Stimulated activated CD8-positive, alpha-beta memory T cell treated with anti-CD3 and anti-CD28 coated beads, Interleukin-7, amount 100 ng/mL, for 24 hours (primary cell): ENCODE measurements around the gene CLSTN2.

Experiments used
- DNase-seq: peaks from one replicate; pipeline ENCODE4 v3.0.0-alpha.2; 2020; ENCODE audit warnings: low read depth

The CLSTN2 gene

DNA sequence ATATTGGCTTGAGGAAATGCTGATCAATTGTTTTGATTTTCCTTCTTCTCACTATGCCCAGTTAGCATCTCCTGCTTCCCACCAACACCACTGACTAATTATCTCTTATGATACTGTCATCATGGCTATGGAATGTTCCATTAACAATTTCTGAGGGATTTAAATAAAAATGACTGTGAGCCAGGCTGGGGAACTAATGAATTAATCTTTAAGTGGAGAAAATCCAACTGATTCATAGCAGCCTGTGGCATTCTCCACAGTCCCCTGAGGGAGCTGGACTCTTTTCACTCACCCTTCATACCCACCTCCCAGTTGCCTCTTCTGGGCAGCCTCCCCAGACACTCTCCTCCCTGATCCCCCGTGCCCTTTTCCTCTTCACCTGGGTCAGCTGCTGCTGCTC is 353.6 kb downstream of the CLSTN2 start:
- no peak for DNase-seq

DNA sequence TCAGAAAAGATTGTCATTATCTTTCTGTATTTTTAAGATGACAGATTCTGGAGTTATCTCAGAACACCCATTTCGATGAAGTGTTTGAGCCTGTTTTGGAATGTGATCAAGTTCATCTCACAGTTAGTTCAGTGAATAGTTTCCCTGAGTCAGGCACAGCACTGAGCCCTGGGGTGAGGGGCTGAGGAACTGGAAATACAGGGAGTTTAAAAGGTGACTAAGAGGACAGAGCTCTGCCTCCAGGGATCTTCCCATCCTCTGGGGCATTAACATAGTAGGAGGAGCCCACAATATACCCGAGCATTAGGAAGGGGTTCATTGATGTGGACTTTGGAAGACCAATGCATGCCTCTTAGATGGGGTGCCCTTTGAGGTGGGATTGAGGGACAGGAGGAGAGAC is 355.1 kb downstream of the CLSTN2 start:
- DNase-seq: no peak

DNA sequence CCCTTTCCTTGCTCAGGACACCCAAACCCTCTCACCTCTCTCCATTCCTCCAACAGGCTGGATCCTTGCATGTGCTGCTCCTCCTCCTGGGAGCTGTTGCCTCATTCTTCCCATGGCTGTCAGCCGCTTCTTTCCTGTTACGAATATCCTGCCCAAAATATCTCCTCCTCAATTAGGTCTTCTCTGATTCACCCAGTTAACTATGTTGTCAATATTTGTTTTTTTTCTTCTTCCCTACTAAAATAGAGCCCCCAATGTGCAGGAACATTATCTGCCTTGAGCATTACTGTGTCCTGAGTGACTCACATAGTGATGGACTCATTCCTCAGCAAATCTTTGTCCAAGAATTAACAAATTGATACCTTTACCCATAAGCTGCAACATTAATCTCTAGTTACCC is 357.2 kb downstream of the CLSTN2 start:
- DNase-seq: no peak

DNA sequence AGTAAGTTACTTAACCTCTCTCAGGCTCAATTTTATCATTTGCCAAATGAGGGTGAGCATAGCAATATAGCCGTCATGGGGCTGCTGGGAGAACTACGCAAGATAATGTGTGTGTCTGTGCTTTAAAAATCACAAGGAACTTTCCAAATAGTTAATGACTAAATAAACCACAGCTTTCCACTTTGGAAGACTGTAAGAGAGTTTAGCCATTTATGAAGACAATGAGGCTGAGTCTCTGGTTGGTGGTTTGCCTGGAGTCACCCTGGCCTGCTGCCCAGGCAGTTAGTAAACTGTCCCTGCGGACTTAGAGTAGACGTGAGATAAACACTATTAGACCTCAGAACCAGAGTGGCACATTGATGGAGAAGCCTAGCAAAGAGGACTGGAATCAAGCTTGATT is 357.7 kb downstream of the CLSTN2 start:
- no peak for DNase-seq

DNA sequence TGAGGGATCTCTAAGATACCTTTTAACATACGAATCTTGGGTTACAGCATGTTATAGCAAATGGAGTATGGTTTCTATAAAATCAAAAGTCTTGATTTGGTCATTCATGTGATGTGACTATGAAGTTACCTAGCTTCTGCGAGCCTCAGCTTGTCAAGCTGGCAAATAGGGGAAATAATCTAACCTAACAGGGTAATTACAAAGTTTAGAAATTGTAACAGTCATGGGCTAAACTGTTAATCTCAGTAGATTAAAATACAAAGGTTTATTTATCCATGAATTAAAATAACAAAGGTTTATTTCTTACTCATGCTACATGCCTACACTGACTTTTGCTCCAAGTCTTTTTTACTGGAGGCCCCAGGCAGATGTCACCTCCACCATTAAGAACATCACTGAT is 359.1 kb downstream of the CLSTN2 start:
- no peak for DNase-seq

DNA sequence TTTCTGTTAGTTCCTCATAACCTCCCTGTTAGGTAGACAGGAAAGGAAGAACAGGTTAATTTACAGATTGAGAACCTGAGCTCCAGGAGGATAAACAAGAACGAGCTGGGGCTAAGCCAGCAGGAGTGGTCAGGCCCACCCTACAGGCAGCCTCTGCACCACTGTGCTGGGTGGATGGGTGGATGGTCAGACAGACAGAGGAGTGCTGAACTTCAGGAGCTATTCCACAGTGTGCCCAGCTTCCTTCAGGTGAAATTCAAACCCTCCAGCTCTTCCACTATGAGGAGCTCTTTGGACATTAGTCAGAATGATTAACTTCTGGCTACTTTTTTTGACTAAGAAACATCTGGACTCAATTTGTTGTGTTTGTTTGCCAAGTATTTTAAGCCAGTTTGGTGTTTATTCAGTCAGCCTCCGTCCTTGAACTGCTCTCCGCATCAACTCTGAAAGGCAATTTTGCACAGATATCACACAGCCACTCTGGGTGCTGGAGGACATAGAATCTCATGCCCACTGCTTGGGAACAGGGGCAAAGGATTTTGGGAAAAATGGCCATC is 361.9 kb downstream of the CLSTN2 start:
- no peak for DNase-seq

DNA sequence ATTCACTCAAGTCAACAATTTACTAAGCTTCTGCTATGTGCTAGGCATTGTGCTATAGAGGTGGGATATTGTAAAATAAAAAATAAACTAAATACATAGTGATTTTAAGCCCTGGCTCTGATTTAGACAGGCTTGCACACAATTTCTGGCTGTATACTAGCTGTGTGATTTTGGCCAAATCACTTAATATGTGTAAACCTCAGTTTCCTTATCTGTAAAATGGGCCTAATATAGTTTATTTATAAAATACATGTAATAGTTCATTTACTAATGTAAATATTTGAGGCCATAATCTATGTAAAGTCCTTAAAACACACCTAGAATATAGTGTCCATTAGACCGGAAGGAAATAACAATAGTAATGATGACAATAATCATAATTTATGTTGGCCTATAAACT is 363.1 kb downstream of the CLSTN2 start:
- DNase-seq: no peak

- DNase-seq: no peak
These were observed 363.6 kb downstream of the CLSTN2 start for GRCh38 chr3:140298569-140299070.

DNA sequence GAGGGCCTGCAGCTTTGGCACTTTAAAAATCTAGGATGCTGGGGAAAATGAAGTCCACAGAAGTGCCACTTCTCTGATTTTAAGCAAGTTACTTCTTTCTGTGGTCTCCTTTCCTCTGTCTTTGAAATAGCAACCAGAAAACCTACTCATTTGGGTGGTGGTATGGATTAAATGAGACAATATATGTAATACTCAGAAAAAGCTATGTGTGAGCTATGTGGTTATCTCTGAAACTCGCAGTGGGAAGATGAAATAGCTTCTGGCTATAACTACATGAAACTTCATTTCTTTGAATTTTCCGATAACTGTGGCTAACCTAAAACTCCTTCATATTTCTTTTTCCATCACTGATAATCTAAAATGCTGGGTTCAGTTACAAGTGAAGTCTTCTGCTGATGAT is 368.9 kb downstream of the CLSTN2 start:
- DNase-seq: no peak

- DNase-seq: no peak
These were observed 373.6 kb downstream of the CLSTN2 start for GRCh38 chr3:140308535-140308934.

DNA sequence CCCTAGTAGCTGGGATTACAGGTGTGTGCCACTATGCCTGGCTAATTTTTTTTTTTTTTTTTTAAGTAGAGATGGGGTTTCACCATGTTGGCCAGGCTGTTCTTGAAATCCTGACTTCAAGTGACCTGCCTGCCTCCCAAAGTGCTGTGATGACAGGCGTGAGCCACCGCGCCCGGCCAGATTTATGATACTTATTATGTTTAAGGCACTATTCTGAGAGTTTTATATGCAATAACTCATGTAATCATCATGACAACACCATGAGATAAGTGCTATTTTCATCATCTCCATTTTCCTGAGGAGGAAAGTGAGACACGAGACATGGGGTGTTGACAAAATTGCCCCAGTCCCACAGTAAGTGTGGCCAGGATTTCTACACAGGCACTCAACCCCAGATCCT is 376.4 kb downstream of the CLSTN2 start:
- DNase-seq: no peak

DNA sequence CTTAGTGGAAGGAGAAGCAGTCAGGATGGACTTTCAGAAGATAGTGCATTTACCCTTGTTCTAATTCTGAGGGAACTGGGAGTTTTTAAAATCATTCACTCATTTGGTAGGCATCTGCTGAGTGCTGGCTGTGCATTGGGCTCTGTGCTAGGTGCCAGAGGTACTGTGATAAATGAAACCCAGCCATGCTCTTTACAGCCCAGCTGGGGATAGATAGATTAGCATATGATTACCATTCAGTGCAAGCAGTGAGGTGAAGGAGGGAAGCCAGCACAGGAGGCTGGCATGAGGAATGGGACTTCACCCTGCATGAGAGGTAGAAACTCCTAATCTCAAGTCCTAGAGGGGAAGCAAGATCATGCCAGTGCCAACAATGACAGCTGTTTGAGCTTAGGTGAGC is 381.0 kb downstream of the CLSTN2 start:
- no peak for DNase-seq

- DNase-seq: no peak
These were observed 381.5 kb downstream of the CLSTN2 start for GRCh38 chr3:140316466-140316865.

- no peak for DNase-seq
These were observed 381.9 kb downstream of the CLSTN2 start for GRCh38 chr3:140316868-140317400.

DNA sequence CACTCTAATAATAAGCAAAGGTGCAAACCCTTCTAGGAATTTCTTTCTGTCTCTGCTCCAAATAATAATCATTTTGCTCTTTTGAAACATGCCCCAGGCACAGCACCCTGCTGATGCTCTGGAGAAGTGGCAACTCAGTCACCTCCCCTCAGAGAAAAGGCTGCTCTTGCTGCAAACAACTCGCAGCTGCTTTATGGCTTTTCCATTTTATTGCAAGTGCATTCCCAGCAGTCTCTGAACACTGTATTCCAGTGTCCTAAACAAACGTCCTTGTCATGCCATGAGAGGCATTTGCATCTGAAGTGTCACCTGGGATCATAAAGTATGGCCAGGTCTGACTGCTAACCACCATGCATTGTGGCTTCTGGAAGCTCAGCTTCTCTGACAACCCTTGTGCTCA is 384.8 kb downstream of the CLSTN2 start:
- DNase-seq: no peak

DNA sequence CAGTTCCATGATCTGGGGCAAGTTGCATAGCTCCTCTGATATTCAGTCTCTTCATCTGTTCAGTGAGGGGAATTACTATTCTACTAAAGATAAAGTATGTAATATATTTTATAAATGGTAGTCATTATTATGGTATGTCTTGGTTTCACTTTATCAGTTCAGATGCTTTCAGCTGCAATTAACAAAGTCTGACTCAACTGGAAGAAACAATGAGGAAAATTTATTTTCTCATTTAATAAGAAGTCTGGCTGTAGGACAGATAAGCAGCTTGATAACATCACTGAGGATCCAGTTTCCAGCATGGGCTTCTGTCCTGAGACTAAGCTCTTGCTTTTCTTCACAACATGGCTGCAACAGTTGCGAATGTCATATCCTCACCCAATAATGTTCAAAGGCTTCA is 388.6 kb downstream of the CLSTN2 start:
- DNase-seq: no peak

- no peak for DNase-seq
These were observed 397.1 kb downstream of the CLSTN2 start for GRCh38 chr3:140332131-140332530.

DNA sequence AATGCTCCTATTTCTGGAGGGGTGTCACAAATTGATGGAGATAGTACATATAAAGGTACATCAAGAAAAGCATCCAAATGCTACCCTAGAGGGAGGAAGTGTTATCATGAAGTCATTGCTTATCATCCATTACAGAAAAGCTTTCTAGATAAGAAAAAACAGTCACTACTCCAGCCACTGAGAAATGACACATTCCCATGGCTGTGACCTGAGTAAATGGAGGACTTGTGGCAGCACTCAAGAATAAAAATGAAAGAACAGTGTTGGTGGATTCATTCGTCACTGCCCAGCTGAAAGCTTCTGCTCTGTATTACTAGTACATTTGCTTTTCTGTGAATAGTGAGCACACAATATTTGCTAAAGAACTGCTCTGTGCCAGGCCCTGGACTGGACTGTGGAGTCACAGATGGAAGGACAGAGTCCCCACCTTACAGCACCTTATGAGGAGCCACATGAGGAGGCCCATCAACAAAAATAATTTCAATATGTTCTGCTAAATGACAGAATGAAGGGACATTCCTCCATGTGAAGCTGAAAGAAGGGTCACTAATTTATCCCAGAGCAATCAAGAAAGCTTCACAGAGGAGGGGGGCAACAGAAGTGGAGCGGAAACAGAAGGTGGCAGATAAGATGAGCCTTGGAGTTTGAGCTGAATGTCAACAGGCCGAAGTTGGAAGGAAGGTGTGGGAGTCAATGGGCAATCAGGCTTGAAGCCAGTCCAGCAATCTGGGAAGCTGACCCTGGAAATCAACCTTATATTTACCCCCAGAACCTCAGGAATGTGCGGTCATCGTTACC is 399.3 kb downstream of the CLSTN2 start:
- DNase-seq: no peak

DNA sequence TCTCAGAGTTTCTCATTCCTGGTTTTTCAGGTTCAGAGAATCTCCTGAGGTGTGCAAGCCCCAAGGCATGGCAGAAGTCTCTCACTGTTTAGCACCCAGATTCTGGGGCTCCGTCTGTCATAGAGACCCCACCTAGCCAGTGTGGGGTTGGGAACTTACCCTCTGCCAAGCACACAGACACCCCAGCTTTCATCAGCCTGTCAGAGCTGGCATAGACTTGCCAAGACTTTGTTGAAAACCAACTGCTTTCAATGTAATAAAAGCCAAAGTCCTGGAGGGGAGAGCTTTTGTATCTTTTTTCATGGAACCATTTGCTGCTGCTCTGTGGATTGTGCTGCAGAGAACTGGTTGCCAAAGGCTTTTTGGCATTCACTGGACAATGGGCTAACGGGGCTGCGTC is 401.5 kb downstream of the CLSTN2 start:
- DNase-seq: no peak

DNA sequence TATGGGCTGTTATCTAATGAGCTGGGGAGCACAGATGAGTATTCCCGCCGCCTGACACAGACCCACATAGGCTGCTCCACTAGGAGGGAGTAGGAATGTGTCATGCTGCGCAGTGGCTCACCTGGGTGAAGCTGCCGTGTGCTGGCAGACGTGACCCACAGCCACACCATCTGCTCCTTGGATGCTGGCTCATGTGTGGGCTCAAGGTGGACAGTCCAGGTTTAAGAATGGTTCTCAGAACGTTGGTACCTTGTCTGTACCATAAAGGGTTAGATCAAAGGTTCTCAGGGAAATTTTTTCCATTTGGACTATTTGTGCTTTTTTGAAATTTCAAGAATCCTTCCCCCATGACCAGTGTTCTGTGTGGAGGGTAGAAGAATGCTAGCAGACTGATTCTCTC is 403.9 kb downstream of the CLSTN2 start:
- DNase-seq: no peak

- DNase-seq: no peak
These were observed 406.2 kb downstream of the CLSTN2 start for GRCh38 chr3:140341203-140341602.

GRCh38 chr3:140341817-140342403 is 406.9 kb downstream of the CLSTN2 start:
- DNase-seq: no peak

GRCh38 chr3:140342668-140343067 is 407.7 kb downstream of the CLSTN2 start:
- DNase-seq: no peak
